GM12892 (cell line): ENCODE measurements around the gene ADRA2C.

Experiments
- POLR2A ChIP-seq: IDR thresholded peaks from 2 replicates; pipeline ENCODE4 v1.6.1; 2011; ENCODE audit warnings: low read depth, low read length, control low read depth
- POLR2AphosphoS5 ChIP-seq: IDR thresholded peaks from 2 replicates; pipeline ENCODE4 v1.6.1; 2011; ENCODE audit warnings: low read depth, low read length, control low read depth

DNA sequence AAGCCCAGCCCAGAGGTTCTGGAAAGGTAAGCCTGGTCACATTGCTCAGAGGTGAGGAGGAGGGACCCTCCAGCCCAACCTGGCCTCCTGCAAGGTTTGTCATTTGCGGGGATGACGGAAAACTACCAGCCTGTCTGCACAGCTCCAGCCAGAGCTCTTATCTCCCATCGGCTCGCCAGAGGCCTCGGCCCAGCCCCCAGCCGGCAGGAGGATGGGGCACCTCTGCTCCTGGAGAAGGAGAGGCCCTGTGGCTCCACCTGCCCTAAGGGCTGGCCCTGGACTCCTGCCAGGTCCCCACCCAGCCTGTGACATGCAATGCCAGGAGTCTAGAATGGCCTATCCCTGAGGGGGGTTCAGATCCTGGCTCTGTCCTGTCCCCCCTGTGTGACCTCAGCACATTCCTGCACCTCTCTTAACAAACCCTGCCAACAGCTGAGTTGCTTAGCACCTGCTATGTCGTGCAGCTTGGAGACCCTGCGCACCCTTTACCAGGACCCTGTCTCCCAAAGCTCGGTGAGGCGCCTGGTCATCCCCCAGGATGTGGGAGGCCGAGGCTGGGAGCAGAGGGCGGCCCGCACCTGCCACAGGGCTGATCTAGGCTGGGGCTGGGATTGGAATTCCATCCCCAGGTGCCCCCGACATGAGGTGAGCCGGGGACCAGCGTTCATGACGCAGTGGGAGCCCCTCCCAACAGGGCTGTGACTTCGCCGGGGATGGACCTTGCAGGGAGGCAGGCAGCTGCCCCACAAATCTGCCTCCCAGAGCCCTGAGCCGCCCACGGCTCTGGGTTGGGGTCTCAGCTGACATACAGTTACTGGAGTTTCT lies 14.4 kb downstream of the ADRA2C start:
- TF ChIP-seq POLR2A, result no peak
- TF ChIP-seq POLR2AphosphoS5, result no peak
